Melanocyte of skin (primary cell): ENCODE results near the gene IFT80. TPM values are rescaled to one million over a fixed set of nuclear protein-coding genes. Genes with fewer than 3 reads are reported as not detected.

Source experiments
- small RNA-seq, 2 donors: library from RNA; depleted of rRNA; stranded (forward); fragments of <200 nt; gene quantifications; one replicate each; pipeline ENCODE3, GENCODE V24; 2012
- total RNA-seq, 2 donors: library from RNA; depleted of rRNA; stranded (reverse); fragments of >200 nt; gene quantifications; 2 replicates each; pipeline ENCODE4 v1.2.3, GENCODE V29; 2012

IFT80 gene
- 10 to 100 TPM; 24.0 to 31.7 TPM for total RNA-seq

DNA sequence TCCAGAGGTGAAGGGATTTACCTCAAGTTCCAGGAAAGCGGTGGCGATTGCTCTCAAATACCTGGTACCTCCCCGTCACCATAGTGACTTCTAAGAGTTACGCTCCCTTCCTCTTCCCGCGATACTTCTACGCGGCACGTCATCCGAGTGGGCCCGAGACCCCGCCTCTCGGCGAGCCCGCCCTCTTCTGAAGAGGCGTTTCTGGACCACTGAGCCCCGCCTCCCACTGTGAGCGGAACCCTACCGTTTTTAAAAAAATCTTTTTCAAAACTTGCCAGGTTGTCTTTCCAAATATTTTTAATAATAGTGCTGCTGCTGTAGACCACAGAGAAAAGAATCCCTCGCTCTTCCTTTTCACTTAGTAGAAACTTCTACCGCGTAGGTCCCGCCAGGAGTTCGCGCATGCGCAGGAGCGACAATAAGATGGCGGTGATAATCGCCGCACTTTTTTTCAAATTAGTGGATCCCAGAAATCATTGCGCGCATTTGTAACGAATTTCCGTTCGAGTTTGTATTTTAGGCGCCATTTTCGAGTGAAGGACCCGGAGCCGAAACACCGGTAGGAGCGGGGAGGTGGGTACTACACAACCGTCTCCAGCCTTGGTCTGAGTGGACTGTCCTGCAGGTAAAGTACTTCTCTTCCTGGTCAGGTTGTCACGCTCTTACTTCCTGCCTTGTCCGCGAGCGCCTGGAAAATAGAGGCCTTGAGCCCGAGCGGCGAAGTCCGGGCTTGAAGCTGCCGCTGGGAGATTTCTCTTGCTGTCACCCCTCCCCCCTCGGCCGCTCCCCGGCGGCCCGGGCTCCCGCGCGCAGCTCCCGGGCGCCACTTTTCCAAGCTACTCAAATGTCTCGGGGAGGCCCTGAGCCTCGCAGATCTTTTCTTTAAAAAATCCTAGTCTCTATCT is at the start of gene IFT80, which contains the start of gene SMC4:
IFT80 (minus strand) TSS at position 101 of the 905 bp plus-strand sequence. CDS start 14,625 bp downstream, outside the sequence.
SMC4 (plus strand) TSS at position 526 of the 905 bp plus-strand sequence. CDS start 1,177 bp downstream, outside the sequence.

DNA sequence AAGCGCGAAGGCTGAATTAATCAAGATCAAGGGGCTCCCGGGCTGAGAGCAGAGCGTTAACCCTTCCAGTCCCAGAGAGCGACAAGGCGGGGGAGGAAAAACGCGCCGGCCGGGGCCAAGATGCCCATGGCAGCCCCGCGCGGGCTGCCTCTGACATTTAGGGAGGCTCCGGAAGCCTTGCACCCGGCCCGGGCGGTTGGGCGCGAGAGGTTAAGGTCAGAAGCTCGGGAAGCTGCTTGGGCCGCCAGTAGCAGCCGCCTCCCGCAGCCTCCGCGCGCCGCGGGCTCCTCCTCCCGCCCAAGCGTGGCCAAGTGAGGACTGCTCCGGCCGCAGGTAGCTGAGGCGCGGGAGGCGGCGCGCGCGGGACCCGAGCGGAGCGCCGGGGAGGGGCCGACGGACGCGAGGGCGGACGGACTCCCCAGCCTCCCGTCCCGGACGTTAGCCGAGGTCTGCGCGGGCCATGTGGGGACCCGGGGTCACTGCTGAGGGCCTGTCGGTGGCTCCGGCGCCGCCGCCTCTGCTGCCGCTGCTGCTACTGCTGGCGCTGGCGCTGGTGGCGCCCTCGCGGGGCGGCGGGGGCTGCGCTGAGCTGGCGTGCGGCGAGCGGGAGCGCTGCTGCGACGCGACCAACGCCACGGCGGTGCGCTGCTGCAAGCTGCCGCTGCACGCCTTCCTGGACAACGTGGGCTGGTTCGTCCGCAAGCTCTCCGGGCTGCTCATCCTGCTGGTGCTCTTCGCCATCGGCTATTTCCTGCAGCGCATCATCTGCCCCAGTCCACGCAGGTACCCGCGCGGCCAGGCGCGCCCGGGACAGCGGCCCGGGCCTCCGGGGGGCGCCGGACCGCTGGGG is 173.6 kb downstream of the IFT80 start, which contains the start of gene C3orf80:
C3orf80 (plus strand) TSS at position 247 of the 850 bp plus-strand sequence; CDS start at position 461, 214 bp downstream.

Small RNAs within 50 kb of the gene (small RNA-seq; reads per million reads assigned to genes)
- gene MIR15B (17,102 to 17,761 reads per million in 2 donors), gene MIR16-2 (123 to 166 reads per million in 2 donors)

Other genes starting within 250 kb of the IFT80 start
- gene C3orf80, start 173.8 kb downstream of the IFT80 start, total RNA-seq = under 1 TPM in 1 of 2 donors, not detected in 1; under 0.01 TPM
- 10 to 100 TPM; 53.3 to 91.9 TPM for gene SMC4, start 425 bp upstream of the IFT80 start, total RNA-seq
- gene TRIM59, start 50.6 kb upstream of the IFT80 start, total RNA-seq = 10 to 100 TPM in 1 of 2 donors, 1 to 10 TPM in 1; 4.8 to 19.3 TPM
- 10 to 100 TPM; 21.7 to 29.6 TPM for gene KPNA4, start 166.3 kb upstream of the IFT80 start, total RNA-seq